Inferior parietal cortex (tissue), 1 donor: ENCODE measurements around the gene B4GALNT3.

Source experiments
- DNase-seq: peaks from one replicate; pipeline ENCODE4 v3.0.0-alpha.2; 2016; ENCODE audit errors: extremely low spot score

B4GALNT3 gene

DNA sequence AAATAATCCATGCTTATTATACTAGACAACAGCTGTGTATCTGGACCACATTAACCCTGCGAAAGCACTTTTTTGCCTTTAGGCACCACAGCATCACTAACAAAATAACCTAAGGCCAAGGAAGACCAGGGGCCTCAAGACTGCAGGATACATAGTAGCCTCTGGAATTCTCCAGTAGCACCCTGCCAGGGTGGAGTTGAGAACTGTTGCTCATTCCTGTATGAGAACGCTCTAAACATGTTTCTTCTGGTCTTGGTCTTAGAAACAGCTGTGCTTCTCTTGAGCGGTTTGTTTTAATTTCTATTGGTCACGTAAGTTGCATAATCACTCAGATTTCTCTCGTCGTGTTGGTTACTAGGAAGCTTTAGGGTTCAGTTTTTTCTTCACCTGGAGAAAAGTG, 7.9 kb downstream of the B4GALNT3 start:
- no peak for DNase-seq

DNA sequence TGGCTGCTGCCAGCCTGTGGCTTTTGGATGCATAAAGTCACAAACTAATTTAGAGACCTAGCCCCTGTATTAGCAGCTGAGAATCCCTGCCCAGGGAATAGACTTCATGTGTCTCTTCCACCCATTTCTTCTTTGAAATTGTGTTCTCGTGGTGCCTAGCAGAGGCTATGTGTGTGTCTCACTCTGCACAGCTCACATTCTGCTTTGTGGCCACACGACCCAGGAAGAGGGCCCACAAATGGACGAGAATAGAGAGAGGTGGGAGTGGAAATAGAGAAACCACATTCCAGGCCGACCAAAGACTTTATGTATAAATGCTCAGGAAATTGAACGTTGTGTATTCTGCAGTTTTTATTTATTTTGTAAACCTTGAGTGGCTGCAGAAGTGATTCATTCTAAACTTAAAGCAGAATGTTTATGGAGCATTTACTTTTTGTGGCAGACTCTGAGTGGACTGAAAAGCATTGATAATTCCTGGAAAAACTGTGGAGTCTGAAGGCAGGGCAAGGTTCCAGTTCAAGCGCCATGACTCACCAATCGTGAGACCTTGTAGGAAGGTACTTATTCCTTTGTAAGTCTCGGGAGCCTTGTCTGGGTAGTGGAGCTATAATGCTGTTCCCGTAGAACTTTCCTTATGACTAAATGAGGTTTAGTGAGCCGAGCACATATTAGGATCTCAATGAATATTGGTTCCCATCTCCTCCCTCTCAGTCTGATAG, 9.1 kb downstream of the B4GALNT3 start:
- DNase-seq = no peak

DNA sequence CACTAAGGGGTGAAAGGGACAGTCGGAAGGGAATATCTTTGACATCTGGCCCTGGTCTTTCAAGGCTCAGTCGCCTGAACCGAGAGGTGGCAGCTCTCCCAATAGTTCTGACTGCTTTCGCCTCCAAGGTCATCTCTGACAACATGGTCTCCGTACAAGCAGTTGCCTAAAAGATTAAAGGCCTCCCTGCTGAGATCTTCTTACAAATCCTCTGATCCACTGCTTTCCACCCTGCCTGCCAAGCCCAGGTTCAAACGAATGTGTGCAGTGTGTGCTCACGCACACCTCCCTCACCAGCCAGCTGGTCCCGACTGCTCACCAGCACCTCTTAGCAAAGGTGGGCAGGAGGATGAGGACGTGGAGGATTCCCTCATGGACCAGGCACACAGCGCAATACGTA, 10.4 kb downstream of the B4GALNT3 start:
- no peak for DNase-seq

DNA sequence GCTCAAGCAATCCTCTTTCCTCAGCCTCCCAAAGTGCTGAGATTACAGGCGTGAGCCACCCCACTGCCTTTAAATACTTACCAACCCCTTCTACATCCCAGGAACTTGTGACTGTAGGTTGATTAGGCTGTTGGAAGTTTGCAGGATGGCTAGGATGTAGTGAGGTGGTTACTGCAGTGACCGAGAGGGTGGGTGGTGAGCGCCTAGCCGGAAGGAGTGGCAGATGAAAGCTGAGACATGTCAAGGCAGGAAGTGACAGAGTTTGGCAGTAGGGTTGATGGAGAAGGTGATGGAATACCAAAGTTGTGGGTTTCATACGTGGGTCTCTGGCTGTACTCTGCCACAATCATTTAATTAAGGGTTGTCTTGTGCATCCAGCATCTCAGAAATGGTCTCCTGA, 13.5 kb downstream of the B4GALNT3 start:
- DNase-seq = no peak

DNA sequence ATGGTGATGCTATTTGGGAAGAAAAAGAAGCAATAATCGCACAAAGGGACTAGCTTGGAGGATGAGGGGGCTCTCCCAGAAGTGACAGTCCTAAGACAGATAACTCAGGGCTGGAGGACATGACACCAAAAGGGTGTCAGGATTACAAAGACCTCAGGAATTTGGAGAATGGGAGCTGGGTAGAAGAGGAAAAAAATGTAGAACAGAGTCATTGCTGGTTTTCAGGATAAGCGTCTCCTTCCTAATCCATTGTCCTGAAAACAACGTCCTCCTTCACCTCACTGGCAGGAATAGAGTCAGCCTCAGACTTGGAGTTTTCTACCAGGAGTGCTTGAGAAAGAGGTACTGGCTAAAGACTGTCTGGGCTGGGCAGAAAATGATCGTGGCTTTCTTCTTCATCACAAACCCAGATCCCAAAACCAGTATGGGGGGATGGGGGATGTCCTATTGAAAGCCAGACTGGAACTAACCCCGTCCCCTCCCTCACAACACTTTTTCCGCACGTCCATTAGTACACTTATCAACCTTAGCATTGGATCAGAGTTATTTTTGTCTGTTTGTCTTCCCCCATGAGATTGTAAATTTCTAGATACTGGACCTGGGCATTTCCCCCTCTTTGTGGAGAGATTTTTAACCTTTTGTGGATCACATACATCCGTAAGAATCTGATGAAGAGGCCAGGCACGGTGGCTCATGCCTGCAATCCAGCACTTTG, 14.3 kb downstream of the B4GALNT3 start:
- no peak for DNase-seq

DNA sequence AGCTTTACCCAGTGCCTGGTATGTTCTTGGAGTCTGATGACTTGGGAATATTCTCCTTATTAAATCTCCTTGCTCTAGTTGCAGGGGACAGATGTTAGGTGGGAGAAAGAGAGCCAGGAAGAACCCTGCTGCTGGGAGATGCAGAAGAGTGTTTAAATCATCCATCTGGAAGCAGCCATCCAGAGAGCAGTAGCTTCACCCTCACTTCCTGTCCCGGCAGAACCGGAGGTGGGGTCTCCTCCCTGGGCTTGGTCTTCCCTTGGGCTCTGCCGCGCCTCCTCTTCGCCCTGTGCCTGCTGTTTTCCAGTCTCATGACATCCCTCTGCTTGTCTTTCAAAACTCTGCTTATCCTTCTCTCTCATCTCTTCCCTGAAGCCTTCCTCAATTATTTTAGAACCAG, 15.5 kb downstream of the B4GALNT3 start:
- no peak for DNase-seq

DNA sequence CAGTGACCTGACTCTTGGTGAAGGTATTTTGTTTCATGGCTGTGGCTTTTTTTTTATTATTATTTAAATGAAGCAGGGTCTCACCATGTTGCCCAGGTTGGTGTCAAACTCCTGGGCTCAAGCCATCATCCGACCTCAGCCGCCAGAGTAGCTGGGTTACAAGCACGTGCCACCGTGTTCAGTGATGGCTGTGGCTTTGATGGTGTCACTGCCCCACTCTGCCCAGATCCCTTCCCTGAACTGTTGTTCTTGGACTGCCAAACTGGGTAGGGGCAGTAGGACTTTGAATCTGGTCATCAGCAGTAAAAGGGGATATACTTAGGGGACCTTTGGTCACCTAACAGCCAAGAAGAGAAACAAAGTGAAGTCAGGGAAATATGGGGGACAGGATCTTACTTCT, 19.4 kb downstream of the B4GALNT3 start:
- DNase-seq = no peak

DNA sequence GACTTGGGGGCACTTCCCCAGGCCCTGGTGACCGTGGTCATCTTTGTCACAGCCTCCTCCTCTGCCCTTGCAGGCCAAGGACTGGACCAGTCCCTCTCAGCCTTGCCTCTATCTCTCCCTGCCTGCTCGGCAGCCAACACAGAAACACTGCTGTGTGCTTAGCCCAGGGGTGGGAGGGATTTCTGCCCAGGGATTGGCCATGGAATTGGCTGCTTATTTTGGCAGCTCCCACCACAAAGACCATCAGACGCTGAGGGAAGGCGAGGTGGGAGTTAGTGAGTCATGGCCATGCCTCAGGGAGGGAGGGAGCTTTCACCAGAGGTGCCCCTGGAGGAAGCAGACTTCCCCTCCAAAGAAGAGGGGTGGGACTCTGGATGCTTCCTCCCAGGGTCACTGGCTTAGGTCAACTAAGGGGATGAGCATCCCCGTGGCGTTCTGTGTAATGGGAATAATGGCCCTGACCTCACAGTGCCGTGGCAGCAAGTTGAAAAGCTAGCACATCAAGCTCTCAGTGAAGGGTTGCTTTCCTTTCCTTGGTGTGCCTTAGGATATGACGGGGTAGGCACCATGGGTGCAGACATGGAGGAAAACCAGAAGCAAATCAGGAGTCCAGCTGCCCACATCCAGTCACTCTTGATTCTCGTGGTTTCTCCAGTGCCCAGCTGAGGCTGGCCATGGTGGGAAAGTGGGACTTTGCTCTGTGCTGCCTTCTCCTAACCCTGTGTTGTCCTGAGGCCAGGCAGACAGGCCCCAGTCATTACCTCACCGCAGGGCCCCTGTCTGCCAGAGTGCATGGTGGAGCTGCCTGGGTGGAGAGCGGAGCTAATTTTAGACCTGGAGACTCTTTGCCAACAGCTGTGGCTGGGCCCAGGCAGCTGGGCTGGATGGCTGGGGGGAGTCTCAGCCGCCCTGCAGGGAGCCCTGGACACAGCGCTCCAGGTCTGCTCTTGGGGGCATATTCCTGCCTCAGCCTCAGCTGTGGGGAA, 21.4 kb downstream of the B4GALNT3 start:
- DNase-seq = no peak

DNA sequence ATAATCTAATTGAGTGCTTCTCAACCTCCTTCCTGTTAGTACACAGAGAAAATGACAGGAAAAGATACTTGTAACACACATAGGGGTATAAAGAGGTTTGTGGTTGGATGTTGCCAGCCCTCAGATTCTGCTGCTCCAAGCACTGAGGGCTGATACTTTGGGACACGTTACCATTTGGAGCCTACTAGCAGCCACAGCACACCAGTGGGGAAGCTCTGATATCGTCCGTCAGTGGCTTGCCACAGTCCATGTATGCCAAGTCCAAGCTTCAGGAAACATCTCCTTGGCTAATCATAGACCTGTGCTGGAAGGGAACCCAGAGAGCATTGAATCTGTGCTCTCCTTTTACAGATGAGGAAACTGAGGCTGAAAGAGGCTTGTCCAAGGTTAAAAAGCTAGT, 22.3 kb downstream of the B4GALNT3 start:
- no peak for DNase-seq

DNA sequence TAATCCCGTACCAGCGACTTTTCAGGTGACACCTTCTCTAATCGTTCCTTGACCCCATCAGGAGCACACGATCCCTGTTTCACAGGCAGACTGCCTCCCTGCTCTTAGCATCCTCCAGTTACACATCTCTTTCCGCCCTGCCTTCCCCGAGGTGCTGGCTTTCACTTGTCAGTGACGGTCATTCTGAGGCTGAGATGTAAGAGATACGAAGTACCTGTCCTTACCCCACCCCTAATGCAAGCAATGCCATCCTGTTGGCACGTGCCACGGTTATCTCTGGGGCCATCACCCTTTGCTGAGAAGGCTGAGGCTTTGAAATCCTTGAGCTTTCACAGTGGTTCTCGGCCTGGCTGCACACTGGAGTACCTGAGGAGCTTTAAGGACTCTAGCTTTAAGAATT, 24.4 kb downstream of the B4GALNT3 start:
- no peak for DNase-seq

DNA sequence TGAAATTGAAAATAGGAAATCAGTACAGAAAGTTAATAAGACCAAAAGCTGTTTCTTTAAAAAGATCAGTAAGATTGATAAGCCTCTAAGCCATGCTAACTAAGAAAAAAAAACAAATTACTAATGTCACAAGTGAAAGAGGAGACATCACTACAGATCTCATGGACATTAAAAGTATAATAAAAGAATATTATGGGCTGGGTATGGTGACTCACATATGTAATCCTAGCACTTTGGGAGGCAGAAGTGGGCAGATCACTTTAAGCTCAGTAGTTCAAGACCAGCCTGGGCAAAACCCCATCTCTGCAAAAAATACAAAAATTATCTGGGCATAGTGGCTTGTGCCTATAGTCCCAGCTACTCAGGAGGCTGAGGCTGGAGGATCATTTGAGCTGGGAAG, 30.5 kb downstream of the B4GALNT3 start:
- DNase-seq = no peak

DNA sequence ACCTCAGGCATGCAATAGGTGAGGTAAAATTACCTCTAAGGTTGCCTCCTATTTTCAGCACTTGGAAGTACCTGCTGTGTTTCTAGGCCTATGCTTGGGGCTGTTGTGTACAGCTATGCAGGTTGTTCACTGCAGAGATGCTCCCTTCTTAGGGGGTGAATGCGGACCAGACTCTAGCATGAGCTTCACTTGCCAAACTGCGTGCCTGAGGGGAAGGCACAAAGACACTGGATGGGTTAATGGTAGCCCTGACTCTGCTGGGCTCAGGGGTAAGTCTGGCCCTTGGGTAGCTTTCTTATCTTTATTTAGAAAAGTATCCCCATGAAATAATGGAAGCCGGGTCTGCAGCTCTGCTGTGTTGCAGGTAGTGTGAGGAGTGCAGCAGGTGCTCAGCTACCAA, 35.7 kb downstream of the B4GALNT3 start:
- DNase-seq = no peak

DNA sequence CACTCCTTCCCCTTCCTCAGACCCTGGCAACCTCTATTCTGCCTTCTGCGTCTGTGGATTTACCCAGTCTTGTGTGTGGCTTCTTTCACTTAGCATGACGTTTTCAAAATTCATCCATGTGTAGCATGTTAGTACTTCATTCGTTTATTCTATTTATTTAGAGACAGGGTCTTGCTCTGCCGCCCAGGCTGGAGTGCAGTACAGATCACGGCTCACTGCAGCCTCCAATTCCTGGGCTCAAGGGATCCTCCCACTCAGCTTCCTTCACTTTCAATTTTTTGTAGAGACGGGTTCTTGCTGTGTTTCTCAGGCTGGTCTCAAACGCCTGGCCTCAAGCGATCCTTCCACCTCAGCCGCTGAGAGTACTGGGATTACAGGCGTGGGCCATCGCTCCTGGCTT, 37.0 kb downstream of the B4GALNT3 start:
- no peak for DNase-seq

DNA sequence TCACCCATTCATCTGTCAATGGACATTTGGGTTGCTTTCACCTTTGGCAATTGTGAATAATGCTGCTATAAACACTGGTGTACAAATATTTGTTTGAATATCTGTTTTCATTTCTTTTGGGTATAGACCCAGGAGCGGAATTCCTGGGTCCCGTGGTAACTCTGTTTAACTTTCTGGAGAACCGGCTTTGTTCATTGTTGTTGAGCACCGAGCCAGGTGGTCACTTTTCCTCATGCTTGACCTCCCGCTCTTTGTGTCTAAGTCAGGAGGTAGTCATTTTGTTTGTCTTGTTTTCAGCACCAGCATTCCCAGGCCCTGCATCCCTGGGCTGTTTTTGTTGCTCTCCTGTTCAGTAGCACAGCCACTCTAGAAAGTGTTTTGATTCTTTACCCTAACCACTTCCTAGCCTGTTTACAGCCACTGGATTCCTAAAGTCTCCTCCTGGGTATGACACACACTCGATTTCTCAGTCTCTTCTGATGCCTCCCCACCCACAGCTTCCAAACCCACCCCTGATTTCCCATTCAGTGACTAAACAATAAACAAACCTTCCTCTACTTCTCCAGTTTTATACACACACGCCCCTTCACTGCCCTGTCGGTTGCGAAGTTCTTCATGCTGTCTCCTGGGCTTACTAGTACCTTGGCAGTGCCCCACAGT, 37.9 kb downstream of the B4GALNT3 start:
- no peak for DNase-seq

DNA sequence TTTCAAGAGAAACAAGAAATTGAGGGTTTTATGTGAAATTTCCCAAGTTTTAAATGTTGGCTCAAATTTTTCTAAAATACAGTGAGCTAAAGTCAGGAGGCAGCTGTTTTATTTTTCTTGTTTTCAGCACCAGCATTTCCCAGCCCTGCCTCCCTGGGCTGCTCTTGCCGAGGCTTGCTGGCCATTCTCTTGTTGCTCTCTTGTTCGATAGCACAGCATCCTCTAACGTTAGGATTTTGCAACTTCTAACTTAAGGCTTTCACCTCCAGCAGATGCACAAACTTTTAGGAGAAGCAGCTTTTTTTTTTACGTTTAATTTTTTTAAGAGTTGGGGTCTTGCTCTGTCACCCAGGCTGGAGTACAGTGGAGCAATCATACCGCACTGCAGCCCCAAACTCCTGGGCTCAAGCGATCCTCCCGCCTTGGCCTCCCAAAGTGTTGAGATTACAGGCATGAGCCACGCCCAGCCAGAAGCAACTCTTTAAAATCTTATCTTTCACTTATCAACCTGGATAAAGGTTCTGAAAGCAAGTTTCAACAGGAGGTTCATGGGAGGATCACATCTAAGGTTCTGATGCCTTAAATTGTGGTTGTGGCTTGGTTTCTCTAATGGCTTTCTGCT, 40.2 kb downstream of the B4GALNT3 start:
- DNase-seq = no peak

DNA sequence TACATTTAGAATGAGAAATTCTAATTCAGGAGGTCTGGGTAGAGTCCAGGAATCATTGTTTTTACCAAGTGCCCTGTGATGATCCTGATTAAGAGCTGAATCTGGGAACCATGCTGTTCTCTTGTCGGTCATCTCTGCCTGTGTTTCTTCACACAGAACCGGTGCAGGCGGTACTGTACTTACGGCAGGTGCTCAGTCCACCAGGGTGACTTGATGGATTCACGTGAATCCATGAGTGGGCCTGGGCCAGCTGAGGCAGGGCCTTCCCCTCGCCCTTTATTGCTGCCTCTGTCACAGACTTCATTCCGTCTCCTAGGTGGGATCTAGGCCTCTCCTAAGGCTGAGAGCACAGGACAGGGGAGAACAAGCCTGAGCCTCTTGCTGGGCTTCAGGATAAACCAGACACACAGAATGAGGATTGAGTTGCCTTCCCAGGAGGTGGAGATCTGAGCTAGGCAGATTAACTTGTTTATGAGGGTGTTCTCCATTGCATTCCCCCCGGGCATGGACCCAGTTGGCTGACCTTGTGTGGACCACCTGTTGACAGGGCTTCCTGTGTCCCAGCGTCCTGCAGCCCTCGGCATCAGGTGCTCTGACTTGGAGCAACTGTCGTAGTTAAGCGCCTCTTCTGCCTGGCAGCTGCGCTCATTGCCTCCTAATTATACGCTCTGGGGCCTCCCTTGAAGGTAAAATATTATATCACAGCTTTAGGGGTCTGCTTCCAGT, 42.1 kb downstream of the B4GALNT3 start:
- DNase-seq = no peak

DNA sequence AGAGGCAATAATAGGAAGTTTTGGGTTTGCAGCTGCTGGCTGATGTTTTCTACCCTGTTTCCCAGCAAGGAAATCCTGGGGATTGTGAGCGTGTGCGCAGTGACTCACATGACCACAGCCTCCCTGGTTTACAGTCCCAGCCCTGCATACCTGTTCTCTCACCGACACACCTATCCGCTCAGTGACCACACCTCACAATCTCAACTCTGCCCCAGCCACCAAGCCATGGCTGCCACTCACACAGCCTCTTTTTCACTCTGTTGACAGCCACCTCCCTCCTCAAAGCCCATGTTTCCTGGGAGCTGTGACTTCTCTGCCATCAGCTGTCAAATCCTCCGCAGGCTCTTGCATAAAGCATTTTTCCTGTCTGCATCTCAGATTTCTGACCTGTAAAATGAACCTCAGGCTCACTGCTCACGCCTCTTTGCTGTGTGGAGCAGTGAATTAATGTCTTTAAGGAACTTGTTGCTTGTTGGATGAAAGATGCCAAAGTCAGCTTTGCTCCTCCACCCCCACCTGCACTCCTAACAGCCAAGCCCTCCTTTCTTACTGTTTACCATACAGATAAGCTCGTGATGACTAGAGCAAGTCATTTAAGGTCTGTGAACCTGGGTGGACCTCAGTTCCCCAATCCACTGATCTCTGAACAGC, 43.5 kb downstream of the B4GALNT3 start:
- DNase-seq = no peak

DNA sequence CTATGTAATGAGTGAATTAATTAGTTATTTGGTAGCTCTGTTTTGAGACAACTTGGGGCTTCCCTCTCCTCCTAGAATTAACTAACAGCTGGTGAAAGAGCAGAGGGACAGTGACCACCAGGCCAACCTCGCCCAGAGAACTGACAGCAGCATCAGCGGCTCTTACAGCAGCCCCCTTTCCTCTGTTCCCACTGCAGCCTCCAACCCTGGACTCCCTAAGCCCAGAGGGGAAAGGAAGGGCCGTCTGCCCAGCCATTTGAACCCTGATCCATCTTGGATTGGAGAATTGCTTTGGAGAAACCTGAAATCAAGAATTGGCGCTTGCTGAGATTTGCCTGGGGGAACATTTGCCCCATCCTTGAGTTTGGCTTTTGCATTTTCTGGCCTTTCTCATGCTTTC, 45.5 kb downstream of the B4GALNT3 start:
- DNase-seq = no peak

DNA sequence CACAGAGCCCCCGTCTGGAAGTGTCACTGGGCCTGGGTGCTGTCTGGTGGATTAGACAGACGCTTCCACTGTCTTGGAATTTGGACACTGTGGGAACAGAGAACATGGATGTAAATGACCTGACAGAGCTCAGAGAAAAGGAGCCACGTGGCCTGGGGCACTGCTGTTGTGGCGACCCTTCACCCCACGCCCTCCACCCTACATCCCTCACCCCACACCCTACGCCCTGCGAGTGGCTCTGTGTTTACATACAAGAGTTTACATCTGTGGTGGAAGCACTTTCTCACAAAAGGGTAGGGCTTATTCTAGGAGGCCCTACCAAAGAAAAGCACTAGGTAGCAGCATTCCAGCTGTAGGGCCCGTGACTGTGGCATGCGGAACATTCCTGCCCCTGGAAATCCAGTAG, 47.7 kb downstream of the B4GALNT3 start:
- DNase-seq = no peak

DNA sequence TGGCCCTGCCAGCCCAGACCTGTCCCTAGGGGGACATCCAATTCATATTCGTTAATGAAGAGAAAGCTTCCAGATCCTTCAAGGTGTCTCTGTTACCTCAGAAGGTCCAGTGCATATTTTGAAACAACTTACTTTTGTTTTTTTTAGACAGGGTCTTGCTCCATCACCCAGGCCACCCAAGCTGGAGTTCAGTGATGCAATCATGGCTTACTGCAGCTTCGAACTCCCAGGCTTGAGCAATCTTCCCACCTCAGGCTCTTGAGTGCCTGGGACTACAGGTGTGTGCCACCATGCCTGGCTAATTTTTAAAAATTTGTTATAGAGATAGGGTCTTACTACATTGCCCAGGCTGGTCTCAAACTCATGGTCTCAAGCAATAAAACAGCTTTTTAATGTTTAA, 48.4 kb downstream of the B4GALNT3 start:
- no peak for DNase-seq
